ENCODE data around the gene RETREG2. TPM values are rescaled to one million over a fixed set of nuclear protein-coding genes. Genes with fewer than 3 reads are reported as not detected.

RETREG2 gene
- total RNA-seq, 1 experiment from 2014 or later: 46.7 TPM

DNA sequence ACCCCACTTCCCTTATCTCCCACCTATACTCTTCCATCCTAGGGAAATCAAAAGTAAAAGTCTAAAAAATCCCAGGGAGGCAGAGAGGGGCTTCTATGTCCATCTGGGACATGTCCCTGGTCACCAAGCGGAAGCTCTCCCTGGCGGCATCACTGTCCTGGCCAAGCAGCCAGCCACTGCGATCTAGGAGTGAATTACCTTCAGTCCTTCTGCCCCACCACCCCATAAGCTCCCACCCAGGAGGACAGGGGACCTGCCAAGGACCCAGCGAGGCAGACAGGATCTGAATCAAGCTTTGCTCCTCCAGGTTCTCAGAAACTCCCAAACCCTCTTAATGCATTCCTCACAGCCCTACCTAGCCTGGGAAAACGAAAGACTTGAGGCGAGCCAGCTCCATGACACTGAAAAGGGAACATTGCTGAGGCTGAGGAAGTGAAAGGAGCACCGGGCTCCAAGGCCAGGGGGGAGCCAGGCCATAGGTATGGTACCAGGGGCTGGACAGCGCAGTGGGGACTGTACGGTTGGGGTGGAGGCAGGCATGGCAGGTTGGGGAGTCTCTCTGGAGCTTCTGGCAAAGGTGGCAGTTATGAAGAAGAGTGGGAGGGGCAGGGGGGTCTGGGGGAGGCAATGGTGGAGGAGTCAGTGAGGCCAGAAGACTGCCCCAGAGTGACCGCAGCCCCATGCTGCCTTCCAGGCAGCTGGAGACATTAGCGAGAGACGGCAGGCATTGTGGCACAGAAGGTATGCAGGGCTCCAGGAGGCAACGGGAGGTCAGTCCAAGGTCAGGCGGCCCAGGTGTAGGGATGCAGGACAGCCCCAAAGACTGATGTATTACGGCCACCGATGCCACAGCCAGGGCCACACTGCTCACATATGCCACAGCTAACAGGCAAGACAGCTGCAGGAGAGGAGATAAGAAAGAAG is 5.6 kb upstream of the RETREG2 start:
- Histone ChIP-seq H4K91ac (ENCODE audit: insufficient read length, low read depth, low read length) (no peak overlapping the region), H3K9ac (ENCODE audit: extremely low read depth, insufficient read length, low read length) (no peak overlapping the region), H3K18ac (ENCODE audit: insufficient read length, low read depth, low read length) (no peak overlapping the region), H4K8ac (replicated peaks; ENCODE audit: insufficient read length, low read depth, low read length) (no peak overlapping the region), H3K4me2 (ENCODE audit: insufficient read depth, insufficient read length, low read length) (no peak overlapping the region), H2AK5ac (ENCODE audit: insufficient read length, low read length) (no peak overlapping the region), H3K27ac (ENCODE audit: insufficient read length, low read depth, low read length) (no peak overlapping the region), H2BK15ac (ENCODE audit: low read depth, low read length) (no peak overlapping the region), H3K9me3 (ENCODE audit: control insufficient read depth, low read depth, low read length) (no peaks in the 10 kb centered on the region), H2BK120ac (ENCODE audit: low read depth, low read length, poor library complexity, severe bottlenecking) (no peak overlapping the region), H4K20me1 (ENCODE audit: control insufficient read depth, insufficient read depth, insufficient read length) (no peaks in the 10 kb centered on the region), H2BK20ac (ENCODE audit: low read depth, low read length, poor library complexity, severe bottlenecking) (no peak overlapping the region), H3K4ac (ENCODE audit: low read depth, low read length) (no peak overlapping the region), H3K4me1 (ENCODE audit: insufficient read depth, low read length) (no peaks in the 10 kb centered on the region), H3K23ac (ENCODE audit: insufficient read length, low read depth, low read length) (no peak overlapping the region), H3T11ph (ENCODE audit: low read length) (no peak overlapping the region), H3K56ac (ENCODE audit: insufficient read length, low read depth, low read length) (no peak overlapping the region), H3K79me2 (ENCODE audit: insufficient read depth, low read length) (no peaks in the 10 kb centered on the region), H2AFZ (ENCODE audit: low read length) (no peak overlapping the region), H2BK5ac (ENCODE audit: insufficient read length, low read length) (no peak overlapping the region), H3K23me2 (ENCODE audit: insufficient read length, low read depth, low read length, poor library complexity, severe bottlenecking) (peaks cover 12% of the 10 kb centered on the region), H3K27me3 (ENCODE audit: insufficient read depth, low read length) (no peaks in the 10 kb centered on the region), H2BK12ac (ENCODE audit: insufficient read length, low read depth, low read length) (no peak overlapping the region), H3K14ac (ENCODE audit: insufficient read depth, low read length) (no peak overlapping the region), H4K5ac (ENCODE audit: insufficient read length, low read depth, low read length) (no peak overlapping the region), H3K79me1 (ENCODE audit: insufficient read depth, low read depth, low read length, poor library complexity, severe bottlenecking) (no peaks in the 10 kb centered on the region)
- Mint-ChIP-seq H3K9me3 (no peaks in the 10 kb centered on the region; a peak in 2 of 5 replicates), H3K27me3 (ENCODE audit: low read depth) (no peaks in the 10 kb centered on the region; the same call in 1 of the 2 replicates), H3K4me1 (peaks cover 7 to 11% of the 10 kb centered on the region in 2 experiments), H3K4me3 (no peak overlapping the region; a peak in 2 of 5 replicates), H3K27ac (no peak overlapping the region; a peak in 2 of 7 replicates), H3K36me3 (ENCODE audit: insufficient read depth in 1 of 3, low read depth in 3 of 3) (peaks cover 8 to 26% (median 23%) of the 10 kb centered on the region in 3 experiments)
- TF ChIP-seq, protein P1, sequence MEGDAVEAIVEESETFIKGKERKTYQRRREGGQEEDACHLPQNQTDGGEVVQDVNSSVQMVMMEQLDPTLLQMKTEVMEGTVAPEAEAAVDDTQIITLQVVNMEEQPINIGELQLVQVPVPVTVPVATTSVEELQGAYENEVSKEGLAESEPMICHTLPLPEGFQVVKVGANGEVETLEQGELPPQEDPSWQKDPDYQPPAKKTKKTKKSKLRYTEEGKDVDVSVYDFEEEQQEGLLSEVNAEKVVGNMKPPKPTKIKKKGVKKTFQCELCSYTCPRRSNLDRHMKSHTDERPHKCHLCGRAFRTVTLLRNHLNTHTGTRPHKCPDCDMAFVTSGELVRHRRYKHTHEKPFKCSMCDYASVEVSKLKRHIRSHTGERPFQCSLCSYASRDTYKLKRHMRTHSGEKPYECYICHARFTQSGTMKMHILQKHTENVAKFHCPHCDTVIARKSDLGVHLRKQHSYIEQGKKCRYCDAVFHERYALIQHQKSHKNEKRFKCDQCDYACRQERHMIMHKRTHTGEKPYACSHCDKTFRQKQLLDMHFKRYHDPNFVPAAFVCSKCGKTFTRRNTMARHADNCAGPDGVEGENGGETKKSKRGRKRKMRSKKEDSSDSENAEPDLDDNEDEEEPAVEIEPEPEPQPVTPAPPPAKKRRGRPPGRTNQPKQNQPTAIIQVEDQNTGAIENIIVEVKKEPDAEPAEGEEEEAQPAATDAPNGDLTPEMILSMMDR (conservative IDR thresholded peaks at IDR 0.05): no peak
- WGBS (ENCODE audit: extremely low coverage, insufficient read length, low lambda C conversion rate): no CpG with 5 or more reads among the region's 16 CpGs
- no peak for DNase-seq
